ENCODE data around the gene PLAC1. TPM values are rescaled to one million over a fixed set of nuclear protein-coding genes. Genes with fewer than 3 reads are reported as not detected.

PLAC1 gene
- total RNA-seq, 1 experiment from 2014 or later, result 0.91 TPM

DNA sequence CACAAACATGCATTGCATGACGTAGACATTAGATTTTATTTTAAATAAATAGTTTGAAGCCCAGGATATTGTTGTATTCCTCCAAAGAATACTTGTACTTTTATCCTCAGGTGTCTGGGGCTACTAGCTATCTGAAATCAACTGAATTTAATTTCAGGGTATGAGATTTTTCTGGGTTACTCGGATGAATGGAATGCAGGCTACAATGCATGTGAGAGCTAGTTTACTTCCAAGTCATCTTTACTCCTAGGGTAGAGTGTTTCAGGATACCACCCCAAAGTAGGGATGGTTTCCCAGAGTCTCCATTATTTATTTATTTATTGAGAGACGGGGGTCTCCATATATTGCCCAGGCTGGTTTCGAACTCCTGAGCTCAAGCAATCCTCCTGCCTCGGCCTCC lies 131.9 kb downstream of the PLAC1 start:
- no peak overlapping the region for H3K27ac Mint-ChIP-seq (ENCODE audit: low read depth, unreplicated experiment)

DNA sequence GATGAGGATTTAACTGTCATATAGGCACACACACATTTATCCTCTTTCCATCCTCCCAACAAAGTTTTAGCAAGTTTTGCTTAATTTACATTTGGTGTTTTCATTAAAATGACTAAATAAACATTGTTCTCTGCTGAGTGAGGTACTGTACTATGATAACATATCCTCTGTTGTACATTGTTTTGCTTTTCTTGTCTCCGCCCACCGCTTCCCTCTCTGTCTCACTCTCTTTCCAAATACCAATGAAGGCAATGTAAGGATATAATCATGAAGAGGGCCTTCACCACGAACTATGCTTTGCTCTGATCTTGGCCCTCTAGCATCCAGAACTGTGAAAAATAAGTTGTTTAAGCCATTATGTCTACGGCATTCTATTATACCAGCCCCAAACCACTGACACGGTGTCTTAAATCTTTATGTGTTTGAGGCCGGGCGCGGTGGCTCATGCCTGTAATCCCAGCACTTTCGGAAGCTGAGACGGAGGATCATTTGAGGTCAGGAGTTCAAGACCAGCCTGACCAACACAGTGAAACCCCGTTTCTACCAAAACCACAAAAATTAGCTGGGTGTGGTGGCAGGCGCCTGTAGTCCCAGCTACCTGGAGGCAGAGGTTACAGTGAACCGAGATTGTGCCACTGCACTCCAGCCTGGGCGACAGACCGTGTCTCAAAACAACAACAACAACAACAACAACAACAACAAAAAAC lies 133.0 kb downstream of the PLAC1 start:
- Mint-ChIP-seq H3K27ac (ENCODE audit: low read depth, unreplicated experiment) (no peak overlapping the region), H3K4me3 (ENCODE audit: unreplicated experiment) (no peak overlapping the region), H3K9me3 (ENCODE audit: unreplicated experiment) (no peaks in the 10 kb centered on the region), H3K36me3 (ENCODE audit: insufficient read depth, unreplicated experiment) (no peaks in the 10 kb centered on the region), H3K4me1 (ENCODE audit: insufficient read depth, unreplicated experiment) (no peaks in the 10 kb centered on the region), H3K27me3 (ENCODE audit: insufficient read depth, unreplicated experiment) (peaks cover 16% of the 10 kb centered on the region)
- no TSS peak for BruUV-seq (replicated peaks)
- DNase-seq (ENCODE audit: unreplicated experiment), result no peak
- intact Hi-C loops (cut with micrococcal nuclease), result no loop called here
- POLR2A ChIA-PET, result interaction anchor here (1.1 kb wide), 1 partner anchor 17 kb away, joined by 3 read pairs; no protein-coding TSS in a partner anchor
- TF ChIP-seq, protein P1, sequence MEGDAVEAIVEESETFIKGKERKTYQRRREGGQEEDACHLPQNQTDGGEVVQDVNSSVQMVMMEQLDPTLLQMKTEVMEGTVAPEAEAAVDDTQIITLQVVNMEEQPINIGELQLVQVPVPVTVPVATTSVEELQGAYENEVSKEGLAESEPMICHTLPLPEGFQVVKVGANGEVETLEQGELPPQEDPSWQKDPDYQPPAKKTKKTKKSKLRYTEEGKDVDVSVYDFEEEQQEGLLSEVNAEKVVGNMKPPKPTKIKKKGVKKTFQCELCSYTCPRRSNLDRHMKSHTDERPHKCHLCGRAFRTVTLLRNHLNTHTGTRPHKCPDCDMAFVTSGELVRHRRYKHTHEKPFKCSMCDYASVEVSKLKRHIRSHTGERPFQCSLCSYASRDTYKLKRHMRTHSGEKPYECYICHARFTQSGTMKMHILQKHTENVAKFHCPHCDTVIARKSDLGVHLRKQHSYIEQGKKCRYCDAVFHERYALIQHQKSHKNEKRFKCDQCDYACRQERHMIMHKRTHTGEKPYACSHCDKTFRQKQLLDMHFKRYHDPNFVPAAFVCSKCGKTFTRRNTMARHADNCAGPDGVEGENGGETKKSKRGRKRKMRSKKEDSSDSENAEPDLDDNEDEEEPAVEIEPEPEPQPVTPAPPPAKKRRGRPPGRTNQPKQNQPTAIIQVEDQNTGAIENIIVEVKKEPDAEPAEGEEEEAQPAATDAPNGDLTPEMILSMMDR (IDR thresholded peaks at IDR 0.05; ENCODE audit: unreplicated experiment), result no peak
- CTCF ChIA-PET, result interaction anchor here (0.5 kb wide), 1 partner anchor 260 kb away, joined by 3 read pairs; no protein-coding TSS in a partner anchor

More for the DNA sequence above, 131.9 kb downstream of the PLAC1 start:
- DNase-seq (ENCODE audit: unreplicated experiment), result no peak
- TF ChIP-seq, protein P1 (IDR thresholded peaks at IDR 0.05; ENCODE audit: unreplicated experiment), result no peak
- intact Hi-C loops (cut with micrococcal nuclease), result no loop called here
- no peak overlapping the region for H3K4me3 Mint-ChIP-seq (ENCODE audit: unreplicated experiment)
- peaks cover 22% of the 10 kb centered on the region for H3K27me3 Mint-ChIP-seq (ENCODE audit: insufficient read depth, unreplicated experiment)
- H3K36me3 Mint-ChIP-seq (ENCODE audit: insufficient read depth, unreplicated experiment), result no peaks in the 10 kb centered on the region
- no TSS peak for BruUV-seq (replicated peaks)
- ChIA-PET POLR2A (interaction anchor here (1.1 kb wide), 1 partner anchor 16 kb away, joined by 3 read pairs; no protein-coding TSS in a partner anchor), CTCF (interaction anchor here (1.3 to 2.7 kb wide), 3 partner anchors 227 to 255 kb away, joined by 3 to 9 read pairs (median 7); no protein-coding TSS in a partner anchor)
- no peaks in the 10 kb centered on the region for H3K4me1 Mint-ChIP-seq (ENCODE audit: insufficient read depth, unreplicated experiment)
- no peaks in the 10 kb centered on the region for H3K9me3 Mint-ChIP-seq (ENCODE audit: unreplicated experiment)

DNA sequence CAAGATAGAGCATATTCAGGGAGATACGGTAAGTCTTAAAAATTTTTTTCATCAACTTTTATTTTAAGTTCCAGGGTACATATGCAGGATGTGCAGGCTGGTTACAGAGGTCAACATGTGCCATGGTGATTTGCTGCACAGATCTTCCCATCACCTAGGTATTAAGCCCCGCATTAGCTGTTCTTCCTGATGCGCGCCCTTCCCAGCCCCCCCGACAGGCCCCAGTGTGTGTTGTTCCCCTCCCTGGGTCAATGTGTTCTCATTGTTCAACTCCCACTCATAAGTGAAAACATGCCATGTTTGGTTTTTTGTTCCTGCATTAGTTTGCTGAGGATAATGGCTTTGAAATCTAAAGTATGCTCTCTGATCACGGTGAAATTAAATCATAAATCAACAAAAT lies 134.1 kb downstream of the PLAC1 start:
- CTCF ChIA-PET, result no interaction called here
- Mint-ChIP-seq H3K4me1 (ENCODE audit: insufficient read depth, unreplicated experiment) (no peaks in the 10 kb centered on the region), H3K27me3 (ENCODE audit: insufficient read depth, unreplicated experiment) (peaks cover 16% of the 10 kb centered on the region), H3K4me3 (ENCODE audit: unreplicated experiment) (no peak overlapping the region), H3K36me3 (ENCODE audit: insufficient read depth, unreplicated experiment) (no peaks in the 10 kb centered on the region), H3K9me3 (ENCODE audit: unreplicated experiment) (no peaks in the 10 kb centered on the region), H3K27ac (ENCODE audit: low read depth, unreplicated experiment) (no peak overlapping the region)
- TF ChIP-seq, protein P1 (IDR thresholded peaks at IDR 0.05; ENCODE audit: unreplicated experiment), result no peak
- no peak for DNase-seq (ENCODE audit: unreplicated experiment)
- POLR2A ChIA-PET, result no interaction called here
- BruUV-seq (replicated peaks), result no TSS peak
- intact Hi-C loops (cut with micrococcal nuclease), result loop anchor here (5.0 kb wide), 1 partner anchor 78 kb away; no protein-coding TSS in a partner anchor

DNA sequence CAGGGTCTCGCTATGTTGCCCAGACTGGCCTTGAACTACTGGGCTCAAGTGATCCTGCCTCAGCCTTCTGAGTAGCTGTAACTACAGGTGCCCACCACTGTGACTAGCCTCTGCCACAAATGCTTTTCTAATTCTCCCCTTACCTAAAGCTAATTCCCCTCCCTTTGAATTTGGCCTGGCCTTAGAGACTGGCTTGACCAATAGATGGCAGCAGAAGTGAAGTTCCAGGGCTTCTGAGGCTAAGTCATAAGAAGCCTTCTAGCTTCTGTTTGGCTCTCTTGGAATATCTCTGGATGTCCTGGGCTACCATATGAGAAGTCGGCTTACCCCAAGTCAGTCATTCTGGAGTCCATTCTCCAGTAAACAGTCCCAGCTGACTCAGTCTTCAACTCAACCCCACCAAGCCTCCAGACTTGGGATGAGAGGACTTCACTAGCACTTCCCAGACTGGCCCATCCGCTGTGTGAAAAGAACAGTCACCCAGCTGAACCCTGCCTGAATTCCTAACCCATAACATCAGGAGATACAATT lies 137.3 kb downstream of the PLAC1 start:
- no peaks in the 10 kb centered on the region for H3K36me3 Mint-ChIP-seq (ENCODE audit: insufficient read depth, unreplicated experiment)
- BruUV-seq (replicated peaks), result no TSS peak
- ChIA-PET POLR2A (interaction anchor here (0.9 to 1.1 kb wide), 2 partner anchors 9 to 262 kb away, joined by 5 read pairs; no protein-coding TSS in a partner anchor), CTCF (interaction anchor here (0.5 to 5.6 kb wide), 28 partner anchors 9 to 448 kb away, joined by 3 to 141 read pairs (median 4); no protein-coding TSS in a partner anchor)
- peaks cover 16% of the 10 kb centered on the region for H3K27me3 Mint-ChIP-seq (ENCODE audit: insufficient read depth, unreplicated experiment)
- no peaks in the 10 kb centered on the region for H3K4me1 Mint-ChIP-seq (ENCODE audit: insufficient read depth, unreplicated experiment)
- TF ChIP-seq, protein P1 (IDR thresholded peaks at IDR 0.05; ENCODE audit: unreplicated experiment), result peak; percentile 79
- no peaks in the 10 kb centered on the region for H3K9me3 Mint-ChIP-seq (ENCODE audit: unreplicated experiment)
- peak overlapping the region; percentile 59 for H3K27ac Mint-ChIP-seq (ENCODE audit: low read depth, unreplicated experiment)
- no peak overlapping the region for H3K4me3 Mint-ChIP-seq (ENCODE audit: unreplicated experiment)
- peak; percentile 74 for DNase-seq (ENCODE audit: unreplicated experiment)
- intact Hi-C loops (cut with micrococcal nuclease), result loop anchor here (1.0 to 5.0 kb wide), 4 partner anchors 81 to 261 kb away; no protein-coding TSS in a partner anchor

Data from MCF 10A (cell line).